ENCODE results near the gene CAPZA1.
"Not testable (repeated sequence)": the region's sequence is repeated elsewhere in the genome, so short reads cannot be mapped to it uniquely, and the experiment has no call there.

CAPZA1 gene

DNA sequence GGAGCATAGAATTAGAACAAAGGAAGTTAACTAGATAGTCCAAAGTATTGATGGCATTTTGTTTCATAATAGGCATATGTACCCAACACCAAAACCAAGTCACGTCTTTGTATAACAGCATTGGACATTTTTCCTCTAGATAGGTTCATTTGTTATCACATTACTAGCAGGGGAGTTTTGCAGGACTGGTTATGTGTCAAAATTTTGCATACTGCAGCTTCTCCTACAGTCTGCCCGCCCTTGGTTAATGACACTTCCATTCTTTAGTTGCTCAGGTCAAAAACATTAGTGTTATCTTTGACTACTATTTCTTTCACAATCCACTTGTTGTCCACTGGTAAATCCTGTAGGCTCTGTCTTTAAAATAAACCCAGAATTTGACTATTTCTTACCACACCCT lies 8.9 kb downstream of the CAPZA1 start:
- DNase-seq, result no peak

DNA sequence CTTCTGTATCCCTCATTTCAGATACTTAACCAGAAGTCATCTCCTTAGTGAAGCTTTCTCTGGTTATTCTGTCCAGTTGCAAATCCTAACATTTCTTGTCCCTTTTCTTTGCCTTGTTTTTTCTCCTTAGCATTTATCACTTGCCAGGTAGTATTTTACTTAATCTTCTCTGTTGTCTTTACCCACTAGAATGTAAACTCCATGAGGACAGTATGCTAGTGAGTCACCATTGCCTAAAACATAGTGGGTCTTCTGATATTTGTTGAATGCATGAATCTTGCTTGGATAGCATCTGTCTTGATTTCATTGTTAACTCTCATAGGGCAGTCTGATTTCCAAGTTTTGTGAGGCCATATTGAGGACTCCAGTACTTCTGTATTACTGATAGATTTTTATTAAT lies 9.6 kb downstream of the CAPZA1 start:
- no peak for DNase-seq

DNA sequence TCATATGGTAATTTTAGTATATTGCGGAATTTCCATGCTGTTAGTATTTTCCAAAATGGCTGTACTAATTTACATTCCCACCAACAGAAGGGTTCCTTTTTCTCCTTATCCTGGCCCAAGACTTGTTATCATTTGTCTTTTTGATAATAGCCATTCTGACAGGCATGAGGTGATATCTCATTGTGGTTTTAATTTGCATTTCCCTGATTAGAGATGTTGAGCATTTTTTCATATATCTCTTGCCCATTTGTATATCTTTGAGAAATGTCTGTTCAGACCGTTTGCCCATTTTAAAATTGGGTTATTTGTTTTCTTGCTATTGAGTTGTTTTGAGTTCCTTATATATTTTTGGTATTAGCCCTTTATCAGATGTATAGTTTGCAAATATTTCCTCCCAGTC lies 14.0 kb downstream of the CAPZA1 start:
- no peak for DNase-seq

GRCh38 chr1:112634367-112634766 lies 14.7 kb downstream of the CAPZA1 start:
- no peak for DNase-seq

GRCh38 chr1:112636056-112636455 lies 16.4 kb downstream of the CAPZA1 start:
- DNase-seq, result no peak

- DNase-seq, result no peak
Measured at GRCh38 chr1:112636597-112637253, 17.1 kb downstream of the CAPZA1 start.

- DNase-seq, result no peak
Measured at GRCh38 chr1:112637254-112638109, 17.9 kb downstream of the CAPZA1 start.

DNA sequence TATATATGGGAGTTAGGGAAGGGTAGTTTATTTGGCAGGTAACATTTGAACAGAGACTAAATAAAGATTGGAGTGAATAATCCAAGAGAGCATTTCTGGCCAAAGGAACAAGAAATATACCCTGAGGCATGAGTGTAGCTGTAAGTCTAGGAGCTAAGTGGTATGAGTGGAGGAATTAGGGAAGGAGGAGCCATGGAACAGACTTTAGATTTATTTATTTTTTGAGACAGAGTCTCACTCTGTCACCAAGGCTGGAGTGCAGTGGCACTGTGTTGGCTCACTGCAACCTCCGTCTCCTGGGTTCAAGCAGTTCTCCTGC lies 18.4 kb downstream of the CAPZA1 start:
- no peak for DNase-seq

DNA sequence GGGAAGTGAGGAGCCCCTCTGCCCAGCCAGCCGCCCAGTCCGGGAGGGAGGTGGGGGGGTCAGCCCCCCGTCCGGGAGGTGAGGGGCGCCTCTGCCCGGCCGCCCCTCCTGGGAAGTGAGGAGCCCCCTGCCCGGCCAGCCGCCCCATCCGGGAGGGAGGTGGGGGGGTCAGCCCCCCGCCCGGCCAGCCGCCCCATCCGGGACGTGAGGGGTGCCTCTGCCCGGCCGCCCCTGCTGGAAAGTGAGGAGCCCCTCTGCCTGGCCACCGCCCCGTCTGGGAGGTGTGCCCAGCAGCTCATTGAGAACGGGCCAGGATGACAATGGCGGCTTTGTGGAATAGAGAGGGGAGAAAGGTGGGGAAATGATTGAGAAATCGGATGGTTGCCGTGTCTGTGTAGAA lies 20.8 kb downstream of the CAPZA1 start:
- DNase-seq, result not testable (repeated sequence)

GRCh38 chr1:112643080-112643479 lies 23.4 kb downstream of the CAPZA1 start:
- DNase-seq, result no peak

GRCh38 chr1:112646225-112646624 lies 26.6 kb downstream of the CAPZA1 start:
- no peak for DNase-seq

GRCh38 chr1:112651205-112651604 lies 31.6 kb downstream of the CAPZA1 start:
- no peak for DNase-seq

GRCh38 chr1:112665857-112666256 lies 46.2 kb downstream of the CAPZA1 start:
- DNase-seq, result no peak

GRCh38 chr1:112666946-112667345 lies 47.3 kb downstream of the CAPZA1 start:
- no peak for DNase-seq

GRCh38 chr1:112672009-112672408 lies 52.4 kb downstream of the CAPZA1 start:
- DNase-seq, result no peak

DNA sequence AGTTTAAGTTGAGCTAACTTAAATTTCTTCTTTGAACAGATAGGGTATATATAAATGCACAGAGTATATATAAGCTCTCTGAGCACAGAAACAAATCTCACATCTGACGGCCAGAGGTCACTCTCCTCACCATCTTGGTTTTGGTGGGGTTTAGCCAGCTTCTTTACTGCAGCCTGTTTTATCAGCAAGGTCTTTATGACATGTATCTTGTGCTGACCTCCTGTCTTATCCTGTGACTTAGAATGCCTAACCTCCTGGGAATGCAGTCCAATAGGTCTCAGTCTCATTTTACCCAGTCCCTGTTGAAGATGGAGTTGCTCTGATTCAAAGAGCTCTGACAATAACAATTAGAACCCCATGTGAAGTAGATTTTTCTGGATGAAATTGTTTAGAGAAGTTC lies 53.2 kb downstream of the CAPZA1 start:
- DNase-seq, result no peak

- no peak for DNase-seq
Measured at GRCh38 chr1:112673592-112674439, 54.2 kb downstream of the CAPZA1 start.

DNA sequence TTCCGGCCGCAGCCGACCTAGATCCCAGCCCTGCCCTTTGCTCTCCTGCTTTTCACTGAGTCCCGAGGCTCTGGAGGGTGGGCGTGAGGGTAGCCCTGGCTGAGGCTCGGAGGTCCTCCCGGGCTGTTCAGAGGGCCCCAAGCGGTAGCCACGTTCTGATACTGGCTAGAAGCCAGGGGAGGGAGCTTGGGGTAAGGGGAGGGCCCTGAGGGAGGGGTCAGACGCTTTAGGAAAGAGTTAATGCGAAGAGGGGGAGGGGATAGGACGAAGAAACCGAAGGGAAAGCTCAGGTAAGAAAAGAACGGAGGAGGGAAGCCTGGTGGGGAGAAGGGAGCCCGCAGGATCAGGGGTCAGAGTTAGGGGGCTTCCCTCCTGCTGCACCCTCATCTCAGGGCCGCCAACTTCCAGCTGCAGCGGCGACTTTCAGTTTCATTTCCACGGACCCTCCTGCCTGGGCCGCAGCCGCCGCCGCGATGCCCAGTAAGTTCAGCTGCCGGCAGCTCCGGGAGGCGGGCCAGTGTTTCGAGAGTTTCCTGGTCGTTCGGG lies 54.9 kb downstream of the CAPZA1 start, which contains the start of gene MOV10:
MOV10 (plus strand) TSS at position 220 of the 546 bp plus-strand sequence; CDS start at position 474, 254 bp downstream.
- no peak for DNase-seq

GRCh38 chr1:112674986-112675727 lies 55.5 kb downstream of the CAPZA1 start:
- no peak for DNase-seq

DNA sequence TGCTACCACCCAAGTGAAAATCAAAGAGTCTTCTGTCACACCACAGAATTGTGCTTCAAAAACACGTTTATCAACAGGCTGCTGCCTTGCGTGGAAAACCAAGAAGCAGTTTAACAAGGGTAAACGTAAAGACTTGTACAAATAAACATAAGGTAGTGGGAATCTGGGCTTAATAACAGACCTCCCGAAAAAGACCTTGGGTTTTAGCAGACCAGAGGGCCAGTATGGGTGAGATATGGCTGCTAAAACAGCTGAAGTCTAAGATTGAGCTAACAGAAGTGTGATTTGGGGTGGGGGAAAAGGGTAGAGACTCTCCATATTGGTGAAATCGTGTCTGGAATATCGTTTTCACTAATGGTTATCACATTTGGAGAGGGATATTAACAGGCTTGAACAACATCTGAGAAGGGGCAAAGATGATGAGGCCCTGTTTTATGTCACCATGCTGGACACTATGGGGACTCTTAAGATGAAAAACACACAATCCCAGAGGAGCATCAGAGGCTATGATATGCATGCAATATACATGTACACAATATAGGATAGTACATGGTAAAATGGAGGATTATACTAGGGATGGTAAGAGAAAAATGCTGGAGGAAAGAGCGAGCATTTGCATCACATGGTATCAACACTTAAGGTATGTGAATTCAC lies 56.2 kb downstream of the CAPZA1 start:
- no peak for DNase-seq

DNA sequence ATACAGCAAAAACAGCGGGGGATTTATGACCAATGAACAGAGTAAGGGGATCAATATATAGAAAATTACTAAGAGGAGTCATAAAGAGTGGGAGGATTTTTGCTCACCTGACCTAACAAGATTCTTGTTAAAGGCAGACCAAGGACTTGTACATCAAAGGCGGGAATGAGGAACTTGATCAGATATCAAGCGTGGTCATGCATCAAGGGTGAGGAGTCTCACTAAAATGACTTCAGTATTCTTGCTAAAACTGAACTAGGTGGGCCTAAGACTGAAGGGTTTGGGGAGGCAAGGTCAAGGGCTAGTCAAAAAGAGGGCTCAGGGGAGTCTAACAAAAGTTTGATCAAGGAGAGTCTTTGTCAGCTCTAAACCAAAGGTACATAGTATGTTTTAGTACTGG lies 56.9 kb downstream of the CAPZA1 start:
- DNase-seq, result no peak

DNA sequence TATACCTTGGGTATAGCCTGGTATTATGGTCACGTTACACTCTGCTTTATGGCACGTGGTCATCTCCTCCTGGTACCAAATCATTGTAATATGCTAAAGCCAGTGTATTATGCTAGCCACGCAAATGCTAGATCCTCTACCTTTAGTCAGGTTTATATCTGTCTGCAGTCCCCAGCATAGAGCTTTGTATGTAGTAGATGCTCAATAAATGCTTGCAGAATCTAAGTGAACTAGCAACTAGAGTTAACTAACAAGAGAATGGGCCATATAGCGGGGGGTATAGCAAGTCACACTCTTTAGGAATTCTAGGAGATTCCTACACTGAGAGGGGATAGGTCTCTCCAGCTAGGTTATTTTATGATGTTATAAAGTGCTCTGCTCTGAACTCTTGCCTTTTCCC lies 57.9 kb downstream of the CAPZA1 start:
- no peak for DNase-seq

All from NCI-H446 treated with DMSO at 0.1 percent for 48 hours (cell line).